GM12878 (cell line): ENCODE data around the gene TBL3. TPM values are rescaled to one million over a fixed set of nuclear protein-coding genes. Genes with fewer than 3 reads are reported as not detected.

ENCODE experiments used
- ATAC-seq: fragments of 200-7000 bp; cut with Tn5 transposase; 3 replicates; pipeline ENCODE4 v1.9.1; 2020; ENCODE audit warnings: mild to moderate bottlenecking, moderate library complexity
- BruUV-seq: library from RNA; stranded (reverse); fragments of 400-500 nt; replicated peaks from 2 replicates; lab custom pipeline; 2021; lab: Mats Ljungman, UMichigan
- CTCF ChIA-PET: fragments of 300-600 bp; sonication (Branson Sonifier 250); formaldehyde crosslinking; extraction: SDS; loops from one replicate; lab custom pipeline; 2021; ENCODE audit warnings: inconsistent platforms; lab: Yijun Ruan, JAX
- POLR2A ChIA-PET: fragments of 350-600 bp; formaldehyde crosslinking; extraction: SDS; loops from one replicate; lab custom pipeline; 2021; ENCODE audit warnings: inconsistent platforms; lab: Charles Lee
- RAD21 ChIA-PET: fragments of 300-600 bp; sonication (Branson Sonifier 250); formaldehyde crosslinking; loops from one replicate; lab custom pipeline; 2023; ENCODE audit warnings: antibody characterized with exemption; ENCODE audit not compliant: unreplicated experiment; lab: Charles Lee
- SMC1A ChIA-PET: fragments of 300-600 bp; sonication (Branson Sonifier 250); formaldehyde crosslinking; loops from one replicate; lab custom pipeline; 2023; ENCODE audit not compliant: unreplicated experiment, uncharacterized antibody; lab: Charles Lee
- DNase-seq: peaks from one replicate; pipeline ENCODE4 v3.0.0-alpha.2; 2011; ENCODE audit warnings: low read depth, low spot score
- FAIRE-seq: peaks from 3 replicates; lab custom pipeline; 2011; peaks lifted over from hg19 to GRCh38; lab: Jason Lieb, UNC
- H2AFZ ChIP-seq: 2 replicates; pipeline ENCODE4 v1.6.0; 2011; ENCODE audit warnings: low read depth, low read length, control low read depth; ENCODE audit not compliant: control insufficient read depth
- H3K27ac ChIP-seq: 2 replicates; pipeline ENCODE4 v1.5.1; 2011; ENCODE audit warnings: control low read depth; ENCODE audit not compliant: control insufficient read depth, insufficient read depth
- H3K27me3 ChIP-seq, 2 experiments: replicated peaks in 1 of 2; 2 replicates each; pipeline versions ENCODE4 v1.6.0 to v1.6.1; 2011; ENCODE audit warnings: low read length in 1 of 2; ENCODE audit not compliant: control insufficient read depth in 2 of 2, insufficient read depth in 2 of 2
- H3K36me3 ChIP-seq, 2 experiments: 2 replicates each; pipeline ENCODE4 v1.5.1; 2011; ENCODE audit warnings: low read length in 1 of 2; ENCODE audit not compliant: control insufficient read depth in 2 of 2, insufficient read depth in 2 of 2
- H3K4me1 ChIP-seq: 2 replicates; pipeline ENCODE4 v1.6.1; 2011; ENCODE audit warnings: mild to moderate bottlenecking, low read length, moderate library complexity, mixed read lengths; ENCODE audit not compliant: control insufficient read depth, insufficient read depth
- H3K4me2 ChIP-seq: 2 replicates; pipeline ENCODE4 v1.6.0; 2011; ENCODE audit warnings: control low read depth; ENCODE audit not compliant: control insufficient read depth, insufficient read depth
- H3K4me3 ChIP-seq: fragments of 200-600 bp; sonication (generic); 2 replicates; pipeline ENCODE4 v1.5.1; 2016
- H3K79me2 ChIP-seq: 2 replicates; pipeline ENCODE4 v1.6.0; 2011; ENCODE audit warnings: low read length; ENCODE audit not compliant: control insufficient read depth, insufficient read depth
- H3K9ac ChIP-seq: 2 replicates; pipeline ENCODE4 v1.8.0; 2011; ENCODE audit warnings: low read length, control low read depth, mixed read lengths; ENCODE audit not compliant: control insufficient read depth, insufficient read depth
- H3K9me3 ChIP-seq: replicated peaks from 3 replicates; pipeline ENCODE4 v1.5.1; 2011; ENCODE audit warnings: mild to moderate bottlenecking, low read length; ENCODE audit not compliant: control insufficient read depth, insufficient read depth
- H4K20me1 ChIP-seq: 2 replicates; pipeline ENCODE4 v1.6.0; 2011; ENCODE audit not compliant: control insufficient read depth, insufficient read depth
- ASH2L ChIP-seq: fragments of 300-600, 200-600 bp; sonication (generic); IDR thresholded peaks from 2 replicates; pipeline ENCODE4 v1.6.1; 2017; ENCODE audit warnings: low read depth, mild to moderate bottlenecking, borderline replicate concordance
- CTCF ChIP-seq, 3 experiments: IDR thresholded peaks in 2 of 3; conservative IDR thresholded peaks in 1 of 3; 2 replicates each; pipeline ENCODE4 v1.5.1; 2011; ENCODE audit warnings: low read depth in 3 of 3, low read length in 3 of 3, mild to moderate bottlenecking in 3 of 3, control low read depth in 2 of 3, moderate library complexity in 2 of 3, inconsistent platforms in 1 of 3, mixed read lengths in 1 of 3; ENCODE audit not compliant: control insufficient read depth in 2 of 3, insufficient read depth in 1 of 3; ENCODE audit errors: extremely low read depth in 1 of 3
- FOXM1 ChIP-seq: IDR thresholded peaks from 2 replicates; pipeline ENCODE4 v1.6.1; 2012; ENCODE audit warnings: low read depth, mild to moderate bottlenecking, inconsistent platforms, low read length, moderate library complexity
- RAD21 ChIP-seq: IDR thresholded peaks from 2 replicates; pipeline ENCODE4 v1.6.1; 2011; ENCODE audit warnings: mild to moderate bottlenecking, low read depth, low read length, moderate library complexity; ENCODE audit not compliant: insufficient read depth
- REST ChIP-seq: IDR thresholded peaks from 2 replicates; pipeline ENCODE4 v1.6.1; 2012; ENCODE audit warnings: mild to moderate bottlenecking, low read depth, low read length
- USF2 ChIP-seq: IDR thresholded peaks from 2 replicates; pipeline ENCODE4 v1.6.1; 2011; ENCODE audit warnings: low read depth, low read length, improper control_type of control experiment, borderline replicate concordance
- ZNF592 ChIP-seq: fragments of 450-650 bp; IDR thresholded peaks from 2 replicates; pipeline ENCODE4 v1.6.1; 2017; ENCODE audit warnings: mild to moderate bottlenecking, moderate library complexity
- WGBS: methylation state at CpG from one replicate; pipeline ENCODE4 v1.1.6; 2016; ENCODE audit warnings: low lambda C conversion rate; ENCODE audit not compliant: insufficient replicate concordance, insufficient coverage; ENCODE audit errors: missing lambda C conversion rate; 5-methylcytosine and 5-hydroxymethylcytosine counted together
- in situ Hi-C: fragments of 300-500 bp; cut with MboI; formaldehyde crosslinking; loops from 9 replicates; pipeline ENCODE4 v1.14.3; 2018; ENCODE audit warnings: mixed read lengths
- intact Hi-C: fragments of 100-400 bp; cut with micrococcal nuclease; formaldehyde crosslinking; loops from one replicate; pipeline ENCODE4 v1.14.2; 2022; ENCODE audit not compliant: unreplicated experiment
- polyA plus RNA-seq, 11 experiments: library from polyadenylated mRNA; depleted of rRNA in 4 of 11; unstranded in 6 of 11; stranded (reverse) in 5 of 11; fragments of >200 nt; fragmentation: Nextera tagmentation in 4 of 11; fragmentation: Illumina TruSeq in 1 of 11; extraction: Ambion mirVana in 4 of 11; extraction: Trizol in 1 of 11; gene quantifications; 1 replicate in 1 of 11; 2 replicates in 10 of 11; pipeline versions ENCODE4 v1.2.1 to v1.2.3, GENCODE V29; 2011 to 2016; ENCODE audit warnings: inconsistent platforms in 2 of 11, missing spikeins in 2 of 11, low read depth in 1 of 11
- total RNA-seq, 4 experiments: library from RNA; depleted of rRNA in 3 of 4; stranded (reverse); fragments of >200 nt in 3 of 4; fragmentation: Illumina TruSeq in 1 of 4; extraction: Trizol in 1 of 4; gene quantifications; 2 replicates each; pipeline versions ENCODE4 v1.2.1 to v1.2.3, GENCODE V29; 2013 to 2021

TBL3 gene
- total and polyA plus RNA-seq, 10 of the 15 experiments (the other 5 are each of a cell fraction or from before 2014, with no cell fraction given), result 1.2 to 101 (median 34.2) TPM

- TF ChIP-seq REST, result no peak
These were observed 3.5 kb upstream of the TBL3 start (continued) for GRCh38 chr16:1968146-1968953.

- POLR2A ChIA-PET, result interaction anchor here (0.6 to 2.5 kb wide), 6 partner anchors 9 to 182 kb away, joined by 3 to 21 read pairs (median 6); partner anchors contain the start of genes GFER, NOXO1, NTHL1 and TSC2
- H3K4me1 ChIP-seq, result peaks cover 12% of the 10 kb centered on the region
- ATAC-seq, result peak; percentile 17
- H3K9me3 ChIP-seq, result no peaks in the 10 kb centered on the region
- intact Hi-C loops, result no loop called here
- no peaks in the 10 kb centered on the region for H4K20me1 ChIP-seq
- no peaks in the 10 kb centered on the region for H3K27me3 ChIP-seq
- RAD21 ChIA-PET, result interaction anchor here (1.3 kb wide), 1 partner anchor 9 kb away, joined by 6 read pairs; the partner anchor contains the start of gene NOXO1
- H3K36me3 ChIP-seq, result peaks cover 0 to 27% of the 10 kb centered on the region in 2 experiments; a peak in 3 of 4 replicates
- in situ Hi-C loops, result no loop called here
- SMC1A ChIA-PET, result interaction anchor here (1.3 kb wide), 1 partner anchor 12 kb away, joined by 7 read pairs; no protein-coding TSS in a partner anchor
- no peak for DNase-seq
- CTCF ChIA-PET, result interaction anchor here (1.3 kb wide), 1 partner anchor 32 kb away, joined by 6 read pairs; no protein-coding TSS in a partner anchor
- H3K9ac ChIP-seq, result peak overlapping the region; percentile 87
- H3K4me3 ChIP-seq, result peak overlapping the region; percentile 93
- no peak overlapping the region for H2AFZ ChIP-seq
- WGBS, result under 1% methylated on average over 22 of the region's 22 CpGs
- peak overlapping the region; percentile 89 for H3K27ac ChIP-seq
- peaks cover 24% of the 10 kb centered on the region for H3K79me2 ChIP-seq
- no peak for FAIRE-seq
- BruUV-seq, result TSS peak; percentile 61
- no peak for TF ChIP-seq ZNF592
- no peak for TF ChIP-seq FOXM1
- no peak for TF ChIP-seq ASH2L
- TF ChIP-seq USF2, result no peak
- no peak for TF ChIP-seq CTCF (IDR thresholded peaks at IDR 0.05 in 2 of 3, conservative IDR thresholded peaks at IDR 0.05 in 1 of 3; ENCODE audit: control insufficient read depth in 2 of 3, extremely low read depth in 1 of 3, insufficient read depth in 1 of 3, low read depth in 3 of 3, low read length in 3 of 3)
- TF ChIP-seq RAD21, result no peak
- peak overlapping the region; percentile 95 for H3K4me2 ChIP-seq
These were observed 631 bp downstream of the TBL3 start for GRCh38 chr16:1972490-1972877.
